Measurements from ENCODE around the gene SURF2. TPM values are rescaled to one million over a fixed set of nuclear protein-coding genes. Genes with fewer than 3 reads are reported as not detected.

Gene SURF2
- total RNA-seq, 1 donor from 2014 or later = 15.4 TPM

GRCh38 chr9:133401588-133401987 lies 45.2 kb downstream of the SURF2 start:
- peaks cover 6% of the 10 kb centered on the region for H3K27me3 Mint-ChIP-seq (ENCODE audit: unreplicated experiment)
- no peak for DNase-seq (ENCODE audit: extremely low spot score, unreplicated experiment)
- H3K9me3 Mint-ChIP-seq (ENCODE audit: unreplicated experiment) = no peaks in the 10 kb centered on the region
- H3K36me3 Mint-ChIP-seq (ENCODE audit: unreplicated experiment) = peaks cover 17% of the 10 kb centered on the region
- H3K4me3 Mint-ChIP-seq (ENCODE audit: unreplicated experiment) = no peak overlapping the region
- no peak overlapping the region for H3K27ac Mint-ChIP-seq (ENCODE audit: unreplicated experiment)
- H3K4me1 Mint-ChIP-seq (ENCODE audit: unreplicated experiment) = peaks cover 2% of the 10 kb centered on the region
- TF ChIP-seq CTCF (IDR thresholded peaks at IDR 0.05) = no peak

- Mint-ChIP-seq H3K27me3 (ENCODE audit: unreplicated experiment) (peaks cover under 1% of the 10 kb centered on the region), H3K36me3 (ENCODE audit: unreplicated experiment) (peaks cover 21% of the 10 kb centered on the region), H3K9me3 (ENCODE audit: unreplicated experiment) (no peaks in the 10 kb centered on the region), H3K27ac (ENCODE audit: unreplicated experiment) (no peak overlapping the region), H3K4me1 (ENCODE audit: unreplicated experiment) (peaks cover 2% of the 10 kb centered on the region), H3K4me3 (ENCODE audit: unreplicated experiment) (no peak overlapping the region)
- no peak for DNase-seq (ENCODE audit: extremely low spot score, unreplicated experiment)
- TF ChIP-seq CTCF (IDR thresholded peaks at IDR 0.05) = no peak
These were observed 46.3 kb downstream of the SURF2 start for GRCh38 chr9:133402689-133403088.

GRCh38 chr9:133403766-133404453 lies 47.6 kb downstream of the SURF2 start:
- no peaks in the 10 kb centered on the region for H3K27me3 Mint-ChIP-seq (ENCODE audit: unreplicated experiment)
- peak; percentile 44 for TF ChIP-seq CTCF (IDR thresholded peaks at IDR 0.05)
- H3K4me1 Mint-ChIP-seq (ENCODE audit: unreplicated experiment) = peaks cover 2% of the 10 kb centered on the region
- no peak for DNase-seq (ENCODE audit: extremely low spot score, unreplicated experiment)
- no peak overlapping the region for H3K27ac Mint-ChIP-seq (ENCODE audit: unreplicated experiment)
- peaks cover 25% of the 10 kb centered on the region for H3K36me3 Mint-ChIP-seq (ENCODE audit: unreplicated experiment)
- H3K9me3 Mint-ChIP-seq (ENCODE audit: unreplicated experiment) = no peaks in the 10 kb centered on the region
- H3K4me3 Mint-ChIP-seq (ENCODE audit: unreplicated experiment) = no peak overlapping the region

- no peak for DNase-seq (ENCODE audit: extremely low spot score, unreplicated experiment)
- Mint-ChIP-seq H3K36me3 (ENCODE audit: unreplicated experiment) (peaks cover 26% of the 10 kb centered on the region), H3K4me3 (ENCODE audit: unreplicated experiment) (no peak overlapping the region), H3K9me3 (ENCODE audit: unreplicated experiment) (no peaks in the 10 kb centered on the region), H3K4me1 (ENCODE audit: unreplicated experiment) (peaks cover 2% of the 10 kb centered on the region), H3K27me3 (ENCODE audit: unreplicated experiment) (no peaks in the 10 kb centered on the region), H3K27ac (ENCODE audit: unreplicated experiment) (no peak overlapping the region)
- no peak for TF ChIP-seq CTCF (IDR thresholded peaks at IDR 0.05)
These were observed 48.2 kb downstream of the SURF2 start for GRCh38 chr9:133404454-133405002.

GRCh38 chr9:133405508-133406438 lies 49.4 kb downstream of the SURF2 start:
- H3K27ac Mint-ChIP-seq (ENCODE audit: unreplicated experiment) = no peak overlapping the region
- no peaks in the 10 kb centered on the region for H3K9me3 Mint-ChIP-seq (ENCODE audit: unreplicated experiment)
- no peaks in the 10 kb centered on the region for H3K27me3 Mint-ChIP-seq (ENCODE audit: unreplicated experiment)
- DNase-seq (ENCODE audit: extremely low spot score, unreplicated experiment) = no peak
- no peak for TF ChIP-seq CTCF (IDR thresholded peaks at IDR 0.05)
- peaks cover 38% of the 10 kb centered on the region for H3K36me3 Mint-ChIP-seq (ENCODE audit: unreplicated experiment)
- H3K4me3 Mint-ChIP-seq (ENCODE audit: unreplicated experiment) = no peak overlapping the region
- peaks cover 2% of the 10 kb centered on the region for H3K4me1 Mint-ChIP-seq (ENCODE audit: unreplicated experiment)

All from osteocyte (in vitro differentiated cells).